Pons (tissue), 1 donor: Measurements from ENCODE around the gene PLAGL2.

Experiments used
- DNase-seq: peaks from one replicate; pipeline ENCODE4 v3.0.0-alpha.2; 2016; ENCODE audit warnings: low spot score

Gene PLAGL2

GRCh38 chr20:32231245-32231644, 23.7 kb upstream of the PLAGL2 start:
- no peak for DNase-seq

DNA sequence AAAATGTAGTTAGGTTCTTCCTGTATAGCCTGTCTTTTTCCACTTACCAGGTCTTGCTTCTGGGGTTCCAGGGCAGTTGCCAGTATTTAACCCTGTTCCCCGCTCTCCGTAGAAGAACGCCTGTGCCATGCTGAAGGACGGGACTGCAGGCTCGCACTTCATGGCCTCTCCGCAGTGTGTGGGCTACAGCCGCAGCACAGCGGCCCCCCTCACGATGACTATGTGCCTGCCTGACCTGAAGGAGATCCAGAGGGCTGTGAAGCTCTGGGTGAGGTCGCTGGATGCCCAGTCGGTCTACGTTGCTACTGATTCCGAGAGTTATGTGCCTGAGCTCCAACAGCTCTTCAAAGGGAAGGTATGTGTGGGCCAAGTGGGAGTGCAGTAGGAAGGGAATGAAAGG, 23.2 kb upstream of the PLAGL2 start:
- no peak for DNase-seq

- DNase-seq = no peak
These were observed 21.8 kb upstream of the PLAGL2 start for GRCh38 chr20:32229251-32229747.

DNA sequence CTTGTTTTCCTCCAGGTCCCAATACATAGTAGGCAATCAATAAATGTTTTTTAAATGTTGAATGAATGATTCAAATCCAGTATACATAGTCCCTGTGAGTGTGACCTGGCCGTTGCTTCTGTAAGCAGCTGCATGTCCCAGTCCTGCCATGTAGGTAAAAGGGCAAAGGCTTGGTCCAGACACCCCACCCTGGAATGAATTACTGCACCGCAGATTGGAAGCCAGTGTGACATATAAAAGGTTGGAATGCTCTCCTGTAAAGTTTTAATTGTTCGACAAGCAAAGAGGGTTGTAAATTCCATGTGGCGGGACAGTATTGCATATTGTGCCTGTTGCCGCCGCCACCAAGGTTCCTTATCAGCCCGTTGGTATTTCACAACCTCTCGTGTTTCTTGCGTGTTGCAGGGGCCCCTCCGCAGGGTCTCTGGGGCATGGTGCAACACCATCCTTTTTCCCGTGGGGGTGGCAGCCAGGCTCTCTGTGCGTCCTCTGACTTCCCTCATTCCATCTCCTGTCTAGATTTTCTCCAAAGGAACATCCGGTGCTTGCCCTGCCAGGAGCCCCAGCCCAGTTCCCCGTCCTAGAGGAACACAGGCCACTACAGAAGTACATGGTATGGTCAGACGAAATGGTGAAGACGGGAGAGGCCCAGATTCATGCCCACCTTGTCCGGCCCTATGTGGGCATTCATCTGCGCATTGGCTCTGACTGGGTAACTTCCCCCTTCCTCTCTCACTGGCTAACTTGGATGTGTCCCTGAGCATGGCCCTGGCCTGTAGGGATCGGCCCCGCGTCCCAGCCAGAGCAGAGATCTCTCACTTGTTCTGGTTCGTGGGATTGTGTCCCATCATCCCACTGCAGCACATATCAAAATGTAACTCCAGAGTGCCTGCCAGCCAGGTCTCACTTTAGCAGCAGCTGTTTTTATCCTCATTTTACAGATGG, 20.5 kb upstream of the PLAGL2 start:
- DNase-seq = no peak

DNA sequence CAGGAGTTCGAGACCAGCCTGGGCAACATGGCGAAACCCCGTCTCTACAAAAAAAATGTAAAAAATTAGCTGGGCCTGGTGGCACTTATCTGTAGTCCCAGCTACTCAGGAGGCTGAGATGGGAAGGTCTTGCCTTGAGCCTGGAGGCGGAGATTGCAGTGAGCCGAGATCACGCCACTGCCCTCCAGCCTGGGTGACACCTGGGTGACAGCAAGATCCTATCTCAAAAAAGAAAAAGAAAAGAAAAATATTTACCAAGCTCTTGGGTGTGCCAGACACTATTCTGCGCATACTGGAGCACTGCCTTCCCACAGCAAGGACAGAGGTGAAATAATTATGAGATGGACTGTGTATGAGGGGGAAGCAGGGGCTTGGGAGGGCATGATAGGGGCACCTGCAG, 19.8 kb upstream of the PLAGL2 start:
- DNase-seq = no peak

DNA sequence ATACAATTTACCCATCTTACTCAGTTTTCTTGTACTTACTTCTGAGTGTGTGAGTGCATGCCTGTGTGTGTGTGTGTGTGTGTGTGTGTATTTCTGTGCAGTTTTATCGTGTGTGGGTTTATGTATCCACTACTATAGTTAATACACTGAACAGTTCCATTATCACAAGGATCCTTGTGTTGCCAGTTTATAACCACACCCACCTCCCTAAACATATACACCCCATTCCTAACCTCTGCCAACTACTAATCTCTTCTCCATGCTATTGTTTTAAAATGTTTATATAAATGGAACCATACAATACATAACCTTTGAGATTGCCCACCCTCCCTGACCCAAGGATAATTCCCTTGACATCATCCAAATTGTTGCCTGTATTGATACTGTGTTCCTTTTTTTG, 18.8 kb upstream of the PLAGL2 start:
- no peak for DNase-seq

DNA sequence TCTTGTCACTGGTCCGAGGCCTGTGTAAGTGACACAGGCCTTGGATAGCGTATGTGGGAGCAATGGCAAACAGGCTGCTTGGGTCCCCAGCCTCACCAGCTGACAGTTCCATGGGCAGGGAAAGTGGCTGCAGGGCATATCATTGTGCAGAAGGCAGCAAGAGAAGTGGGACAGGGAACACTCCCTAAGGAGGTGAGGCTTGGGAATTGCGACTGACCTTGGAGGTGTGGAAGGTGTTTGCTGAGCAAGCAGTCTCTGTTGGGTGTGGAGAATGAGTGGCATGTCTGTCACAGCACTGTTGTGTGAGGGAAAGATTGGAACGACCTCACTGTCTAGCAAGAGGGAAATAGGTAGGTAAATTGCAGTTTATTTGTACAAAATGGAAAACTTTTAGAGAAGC, 16.9 kb upstream of the PLAGL2 start:
- DNase-seq = no peak

GRCh38 chr20:32218156-32218900, 10.8 kb upstream of the PLAGL2 start:
- DNase-seq = no peak

DNA sequence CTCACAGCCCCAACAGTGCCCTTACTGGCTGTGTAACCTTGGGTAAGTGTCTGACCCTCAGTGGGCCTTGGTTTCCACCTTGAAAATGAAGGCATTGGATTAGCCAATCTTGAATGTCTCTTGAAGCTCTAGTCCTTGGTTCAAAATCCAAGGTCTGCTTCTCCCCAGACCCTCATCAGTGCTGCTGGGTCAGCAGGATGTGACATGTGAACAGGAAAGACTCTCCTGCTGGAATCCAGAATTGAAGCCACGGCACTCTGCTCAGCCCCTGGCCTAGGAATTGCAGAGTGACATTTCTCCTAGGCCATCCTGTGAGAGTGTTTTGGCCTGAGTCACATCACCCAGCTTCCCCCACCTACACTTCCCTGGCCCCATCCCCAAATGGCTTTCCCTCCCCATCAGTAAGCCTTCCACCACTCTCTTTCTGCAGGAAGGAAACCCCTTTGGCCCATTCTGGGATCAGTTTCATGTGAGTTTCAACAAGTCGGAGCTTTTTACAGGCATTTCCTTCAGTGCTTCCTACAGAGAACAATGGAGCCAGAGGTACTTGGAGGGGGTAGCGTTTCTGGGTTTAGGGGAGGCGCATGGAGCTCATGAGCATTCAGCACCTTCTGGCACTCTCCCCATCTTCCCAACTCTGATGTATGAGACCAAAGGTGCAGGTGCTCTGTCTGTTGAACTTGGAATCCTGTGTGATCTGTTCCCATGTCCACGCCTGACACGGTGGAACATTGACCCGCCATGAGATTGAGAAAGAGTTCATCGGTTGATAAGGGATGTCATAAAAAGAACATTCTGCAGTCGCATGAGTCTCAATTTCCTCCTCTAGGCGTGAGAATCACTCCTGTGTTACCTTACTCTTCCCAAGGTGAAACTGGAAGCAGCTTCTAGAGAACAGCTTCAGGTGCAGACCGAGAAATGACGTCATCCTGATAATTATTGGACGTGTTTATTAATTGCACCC, 8.9 kb upstream of the PLAGL2 start:
- DNase-seq = no peak

GRCh38 chr20:32215729-32216128, 8.2 kb upstream of the PLAGL2 start:
- DNase-seq = no peak

- DNase-seq = no peak
These were observed 7.6 kb upstream of the PLAGL2 start for GRCh38 chr20:32215147-32215546.

DNA sequence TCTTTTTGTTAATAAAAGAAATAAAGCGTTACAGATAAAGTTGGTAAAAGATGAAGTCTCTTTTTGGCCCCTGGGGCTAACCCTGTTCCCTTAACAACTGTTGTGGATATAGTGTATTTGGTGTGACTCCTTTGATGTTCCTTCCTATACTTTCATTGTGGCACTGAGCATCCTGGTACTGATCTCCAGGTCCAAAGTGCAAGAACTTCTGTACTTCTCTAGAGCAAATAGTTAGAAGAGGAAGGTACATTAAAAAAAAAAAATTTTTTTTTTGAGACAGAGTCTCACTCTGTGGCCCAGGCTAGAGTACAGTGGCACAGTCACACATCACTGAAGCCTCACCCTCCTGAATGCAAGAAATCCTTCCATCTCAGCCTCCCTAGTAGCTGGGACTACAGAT, 6.3 kb upstream of the PLAGL2 start:
- no peak for DNase-seq

- no peak for DNase-seq
These were observed 2.5 kb upstream of the PLAGL2 start for GRCh38 chr20:32209850-32210605.

DNA sequence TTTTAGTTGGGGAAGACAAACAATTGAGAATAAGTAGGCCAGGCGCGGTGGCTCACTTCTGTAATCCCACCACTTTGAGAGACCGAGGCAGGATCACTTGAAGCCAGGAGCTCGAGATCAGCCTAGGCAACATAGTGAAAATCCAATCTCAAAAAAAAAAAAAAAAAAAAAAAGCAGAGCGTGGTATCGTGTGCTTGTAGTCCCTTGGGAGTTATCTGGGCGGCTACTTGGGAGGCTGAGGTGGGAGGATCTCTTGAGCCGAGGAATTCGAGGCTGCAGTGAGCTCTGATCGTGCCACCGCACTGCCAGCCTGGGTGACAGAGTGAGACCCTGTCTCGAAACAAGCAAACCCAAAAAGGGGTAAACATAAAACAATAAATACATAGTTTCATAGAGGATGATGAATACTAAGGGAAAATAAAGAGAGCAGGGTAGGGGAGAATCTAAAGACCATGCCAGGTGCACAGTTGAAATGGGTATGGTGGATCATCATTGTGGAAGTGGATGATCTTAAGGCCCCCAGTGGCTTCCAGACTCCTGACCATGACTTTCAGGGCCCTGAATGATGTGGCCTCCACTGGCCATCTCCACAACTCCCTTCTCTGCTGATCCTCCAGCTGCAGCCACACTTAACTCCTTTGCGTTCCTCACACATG, 1.1 kb upstream of the PLAGL2 start:
- DNase-seq = no peak

DNA sequence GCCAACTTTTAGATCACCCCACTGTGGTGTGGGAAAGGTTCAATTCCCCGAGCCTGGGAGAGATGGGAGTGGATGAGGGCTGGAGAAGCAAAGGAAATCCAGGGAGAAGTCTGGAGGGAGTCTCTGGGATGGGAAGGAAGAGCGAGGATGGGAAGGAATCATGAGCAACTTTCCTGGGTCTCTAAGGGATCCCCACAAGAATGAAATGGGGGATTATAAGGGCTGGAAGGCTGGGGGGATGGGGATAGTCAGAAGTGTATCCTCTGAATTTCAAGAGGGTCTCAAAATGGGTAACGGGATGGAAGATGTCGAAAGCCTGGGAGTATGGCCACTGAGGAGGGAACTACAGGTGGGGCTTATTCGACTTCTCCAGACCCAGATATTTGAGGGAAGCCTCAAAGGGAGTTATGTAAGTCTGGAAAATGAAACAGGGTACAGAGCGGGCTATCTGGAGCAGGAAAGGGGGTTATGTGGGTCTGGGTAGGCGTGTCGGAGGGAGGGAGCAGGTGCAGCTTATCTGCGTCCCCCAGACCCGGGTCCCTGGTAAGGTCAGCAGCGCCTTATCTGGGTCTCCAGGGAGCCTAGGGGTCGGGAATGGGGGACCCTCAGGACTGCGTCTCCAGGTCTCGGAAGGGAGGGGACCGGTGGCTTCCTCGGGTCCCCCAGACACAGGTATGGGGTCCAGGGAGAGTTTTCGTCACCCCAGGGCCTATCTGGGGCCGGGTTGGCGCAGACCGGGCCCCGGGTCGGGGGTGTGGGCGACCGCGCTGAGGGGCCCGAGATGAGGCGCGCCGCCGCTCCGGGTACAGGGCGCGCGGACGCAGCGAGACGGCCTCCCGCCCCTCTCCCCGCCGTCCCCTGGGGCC, 550 bp downstream of the PLAGL2 start:
- no peak for DNase-seq

- DNase-seq = no peak
These were observed 1.4 kb downstream of the PLAGL2 start for GRCh38 chr20:32205843-32206759.

DNA sequence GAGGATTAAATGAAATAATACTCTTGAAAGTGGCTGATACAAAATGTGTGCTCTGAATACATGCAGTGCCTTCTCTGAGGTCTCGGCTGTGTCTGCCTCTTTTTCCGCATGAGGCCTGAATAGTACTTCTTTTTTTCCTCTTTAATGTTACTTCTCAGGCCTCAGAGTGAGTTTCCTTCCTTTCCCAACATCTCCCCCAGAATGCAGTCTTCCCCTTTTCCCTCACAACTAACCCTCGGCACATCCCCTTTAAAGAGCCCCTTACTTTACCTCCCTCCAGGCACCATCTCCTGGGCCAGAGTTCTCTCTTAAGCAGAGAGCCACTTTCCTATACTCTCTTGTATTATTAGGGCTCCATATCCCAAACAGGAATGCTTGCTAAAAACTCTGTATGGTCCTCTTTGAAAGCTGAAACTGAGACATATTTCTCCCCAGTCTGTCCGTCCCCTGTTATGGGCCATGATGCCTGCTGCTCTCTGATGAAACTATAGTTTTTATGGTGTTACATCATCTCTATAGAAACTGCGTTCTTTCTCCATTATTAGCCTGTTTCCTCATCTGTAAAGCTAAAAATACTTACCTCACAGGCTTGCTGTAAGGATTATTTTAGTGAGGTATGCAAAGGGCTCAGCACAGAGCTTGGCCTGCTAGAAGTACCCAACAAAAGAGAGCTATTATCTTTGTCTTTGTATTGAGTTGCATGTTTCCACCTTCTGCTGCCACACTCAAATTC, 2.3 kb downstream of the PLAGL2 start:
- DNase-seq = peak; percentile 34
